GM18511 (cell line): ENCODE measurements around the gene NFKBIA.
A peak's percentile ranks its signal among the peaks of the same experiment; 100 is the strongest.
"Not testable (repeated sequence)": the region's sequence is repeated elsewhere in the genome, so short reads cannot be mapped to it uniquely, and the experiment has no call there.

Experiments
- ATAC-seq: cut with Tn5 transposase; IDR thresholded peaks from one replicate; pipeline ENCODE4 v1.9.1; 2021; ENCODE audit warnings: mild to moderate bottlenecking, moderate library complexity; ENCODE audit not compliant: unreplicated experiment

The NFKBIA gene

DNA sequence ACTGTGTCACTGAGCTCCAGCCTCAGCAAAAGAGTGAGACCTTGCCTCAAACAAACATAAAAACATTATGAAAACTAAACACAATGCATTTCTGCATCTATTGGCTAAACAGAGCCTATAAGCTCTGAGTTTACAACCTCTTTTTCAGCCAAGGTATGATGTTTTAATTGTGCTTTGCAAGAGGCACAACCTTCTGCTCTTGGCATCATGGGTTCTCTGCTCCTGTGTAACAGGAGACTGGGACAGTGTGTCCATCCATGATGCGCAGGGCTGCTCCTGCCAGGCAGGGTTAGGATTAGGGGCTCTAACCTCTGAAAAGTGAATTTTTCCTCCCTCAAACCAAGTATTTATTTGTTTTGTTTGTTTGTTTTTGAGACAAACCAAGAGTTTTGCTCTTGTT, 5.0 kb upstream of the NFKBIA start:
- no peak for ATAC-seq

- no peak for ATAC-seq
These were observed 3.5 kb upstream of the NFKBIA start for GRCh38 chr14:35408026-35408425.

DNA sequence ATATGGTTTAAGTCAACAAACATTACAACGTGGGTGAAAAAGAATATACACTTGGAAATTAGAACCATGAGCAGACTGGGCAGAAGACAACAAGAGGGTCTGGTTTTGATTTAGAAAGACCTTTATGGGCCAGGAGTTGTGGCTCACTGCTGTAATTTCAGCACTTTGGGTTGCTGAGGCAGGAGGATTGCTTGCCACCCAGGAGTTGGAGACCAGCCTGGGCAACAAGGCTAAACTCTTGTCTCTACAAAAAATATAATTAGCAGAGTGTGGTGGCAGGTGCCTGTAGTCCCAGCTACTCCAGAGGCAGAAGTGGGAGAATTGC, 2.7 kb upstream of the NFKBIA start:
- ATAC-seq: no peak

DNA sequence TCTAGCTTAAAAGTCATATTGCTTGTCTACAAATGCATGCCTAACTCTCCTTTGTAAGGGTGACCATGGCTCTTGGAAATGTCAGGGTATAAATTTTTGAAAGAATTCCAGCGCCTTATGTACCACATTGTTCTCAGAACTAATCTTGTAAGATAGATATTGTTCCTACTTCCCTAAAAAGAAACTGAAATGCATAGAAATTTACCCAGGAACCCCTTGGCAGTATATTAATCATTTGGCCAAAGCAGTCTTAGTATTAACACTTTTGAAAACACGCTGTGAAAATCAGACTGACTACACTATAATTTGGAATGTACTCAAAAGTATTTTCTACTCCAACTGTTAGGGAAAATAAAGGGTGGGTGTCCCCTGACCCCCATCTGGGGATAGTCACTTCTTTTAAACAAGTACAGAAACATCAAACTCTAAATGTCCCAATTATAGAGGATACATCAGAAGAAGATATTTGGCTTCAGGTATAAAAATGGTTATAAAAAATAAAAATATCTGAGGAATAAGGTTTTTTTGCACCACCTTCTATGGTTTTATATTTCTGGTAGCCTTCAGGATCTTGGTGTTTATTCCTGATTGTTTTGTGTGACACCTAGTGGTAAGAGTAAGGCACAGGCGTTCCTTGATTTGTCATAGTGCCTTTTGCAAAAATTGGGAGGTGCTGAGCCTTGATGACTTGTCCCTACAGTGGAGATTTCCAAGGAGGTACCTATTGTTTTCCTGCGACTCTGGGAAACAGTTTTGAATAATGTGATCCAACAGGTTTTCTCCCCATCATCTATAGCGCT, 2.2 kb upstream of the NFKBIA start:
- ATAC-seq: no peak

DNA sequence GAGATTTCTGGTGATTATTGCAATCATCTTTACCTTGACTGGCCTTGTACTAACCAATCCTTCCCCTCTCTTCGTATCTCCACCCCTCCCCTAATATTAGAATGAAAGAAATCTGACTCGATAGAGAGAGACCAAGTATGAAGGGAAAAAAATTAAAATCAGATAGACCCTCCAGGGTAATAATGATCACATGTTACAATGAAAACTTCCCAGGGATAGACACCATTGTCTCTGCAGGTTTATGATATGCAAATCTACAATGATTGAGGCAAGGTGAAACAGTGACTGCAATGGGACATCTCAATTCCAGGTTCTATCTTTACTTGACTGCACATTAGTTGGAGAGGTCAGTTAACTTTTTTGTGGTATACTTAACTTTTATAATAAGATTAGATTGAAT, 1.5 kb upstream of the NFKBIA start:
- ATAC-seq: no peak

DNA sequence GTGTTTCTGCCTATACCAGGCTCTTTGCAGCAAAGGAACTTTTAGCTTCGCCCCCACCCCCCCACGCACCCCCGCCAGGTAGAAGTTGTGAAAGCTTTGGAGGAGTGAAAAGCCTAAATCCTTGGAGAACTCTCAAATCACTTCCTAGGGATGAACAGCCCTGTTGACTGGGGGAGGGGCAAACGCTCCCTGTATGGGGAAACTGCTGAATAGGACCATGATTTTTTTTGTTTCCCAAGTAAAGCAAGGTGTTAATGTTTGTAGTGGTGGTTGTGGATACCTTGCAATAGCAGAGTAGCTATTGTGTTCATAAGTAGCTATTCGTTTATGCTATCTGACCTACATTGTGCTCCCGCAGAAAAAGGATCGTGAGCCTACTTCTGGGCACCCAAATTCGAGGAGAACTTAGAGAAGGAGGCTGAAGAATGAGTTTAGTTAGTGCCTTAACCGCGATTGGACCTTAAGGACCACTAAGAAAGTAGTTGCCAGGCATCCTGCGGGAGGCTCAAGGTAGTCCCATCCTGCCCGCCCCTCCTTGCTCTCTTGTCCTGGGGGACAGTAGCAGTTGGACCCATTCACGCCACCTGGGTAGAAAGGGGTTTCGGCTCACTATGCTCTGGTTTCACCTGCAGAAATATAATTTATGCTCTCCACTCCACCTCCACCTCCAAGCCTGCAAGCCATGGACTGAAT, 901 bp upstream of the NFKBIA start:
- ATAC-seq: no peak

GRCh38 chr14:35403603-35404448, 723 bp downstream of the NFKBIA start:
- peak; percentile 62 for ATAC-seq

- no peak for ATAC-seq
These were observed 1.4 kb downstream of the NFKBIA start for GRCh38 chr14:35403114-35403602.

- no peak for ATAC-seq
These were observed 2.0 kb downstream of the NFKBIA start for GRCh38 chr14:35402323-35403113.

GRCh38 chr14:35401422-35402265, 2.9 kb downstream of the NFKBIA start:
- ATAC-seq: no peak

DNA sequence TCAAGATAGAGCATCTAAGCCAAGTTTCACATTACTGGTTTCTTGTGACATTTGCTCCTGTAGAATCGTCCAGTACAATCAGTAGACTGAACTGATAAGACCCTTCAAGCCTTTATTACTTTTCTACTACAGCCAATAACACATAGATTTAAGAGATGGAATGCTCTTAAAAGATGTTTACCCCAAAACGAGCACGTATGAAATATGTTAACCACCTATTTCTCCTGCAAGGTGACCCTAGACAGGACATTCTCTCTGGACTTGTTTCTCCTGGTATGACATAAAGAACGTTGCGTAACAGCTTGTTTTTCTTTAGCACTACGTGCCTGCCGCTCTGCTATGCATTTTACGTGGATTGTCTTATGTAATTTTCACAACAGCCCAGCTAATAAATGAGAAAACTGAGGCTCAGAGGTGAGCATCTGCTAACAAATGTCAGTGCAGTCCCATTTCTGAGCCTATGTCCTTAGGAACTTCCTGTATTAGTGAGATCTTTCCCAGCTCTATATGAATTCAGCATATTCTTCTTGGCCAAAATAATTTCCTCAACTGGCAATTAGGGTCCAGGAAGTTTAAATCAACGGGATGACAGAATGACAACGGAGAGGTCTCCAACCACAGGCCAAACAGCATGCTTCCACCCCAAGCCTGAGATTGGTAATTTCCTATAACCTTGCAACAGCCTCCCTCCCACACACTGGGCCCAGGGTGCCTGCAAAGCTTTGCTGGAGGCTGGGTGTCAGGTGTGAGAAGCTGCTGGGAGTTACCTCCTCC, 3.7 kb downstream of the NFKBIA start:
- no peak for ATAC-seq

GRCh38 chr14:35399083-35399937, 5.2 kb downstream of the NFKBIA start:
- ATAC-seq: no peak

DNA sequence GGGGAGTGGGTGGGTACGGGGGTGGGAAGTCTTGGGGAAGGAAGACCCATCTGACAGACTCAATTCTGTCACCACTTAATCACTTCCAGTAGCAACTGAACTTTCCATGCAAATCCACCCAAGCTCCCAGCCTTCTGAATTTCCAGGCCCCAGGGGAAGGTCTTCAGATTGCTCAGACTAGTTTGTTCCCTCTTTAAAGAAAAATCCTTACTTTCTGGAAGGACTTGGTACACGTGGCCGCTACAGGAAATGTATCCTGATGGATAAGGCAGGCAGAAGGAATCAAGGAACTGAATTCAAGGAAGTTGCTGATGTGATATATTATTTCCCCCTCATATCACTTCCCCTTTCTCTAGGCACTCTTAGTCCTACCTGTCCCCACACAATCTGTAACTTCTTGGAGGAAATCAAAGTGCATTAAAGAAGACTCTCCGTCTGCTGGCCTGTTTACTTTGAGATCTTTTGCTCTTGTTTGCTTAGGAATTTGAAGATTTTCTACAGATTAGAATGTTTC, 6.4 kb downstream of the NFKBIA start:
- no peak for ATAC-seq

- not testable (repeated sequence) for ATAC-seq
These were observed 7.9 kb downstream of the NFKBIA start for GRCh38 chr14:35396610-35397009.

GRCh38 chr14:35395283-35395682, 9.3 kb downstream of the NFKBIA start:
- ATAC-seq: no peak

DNA sequence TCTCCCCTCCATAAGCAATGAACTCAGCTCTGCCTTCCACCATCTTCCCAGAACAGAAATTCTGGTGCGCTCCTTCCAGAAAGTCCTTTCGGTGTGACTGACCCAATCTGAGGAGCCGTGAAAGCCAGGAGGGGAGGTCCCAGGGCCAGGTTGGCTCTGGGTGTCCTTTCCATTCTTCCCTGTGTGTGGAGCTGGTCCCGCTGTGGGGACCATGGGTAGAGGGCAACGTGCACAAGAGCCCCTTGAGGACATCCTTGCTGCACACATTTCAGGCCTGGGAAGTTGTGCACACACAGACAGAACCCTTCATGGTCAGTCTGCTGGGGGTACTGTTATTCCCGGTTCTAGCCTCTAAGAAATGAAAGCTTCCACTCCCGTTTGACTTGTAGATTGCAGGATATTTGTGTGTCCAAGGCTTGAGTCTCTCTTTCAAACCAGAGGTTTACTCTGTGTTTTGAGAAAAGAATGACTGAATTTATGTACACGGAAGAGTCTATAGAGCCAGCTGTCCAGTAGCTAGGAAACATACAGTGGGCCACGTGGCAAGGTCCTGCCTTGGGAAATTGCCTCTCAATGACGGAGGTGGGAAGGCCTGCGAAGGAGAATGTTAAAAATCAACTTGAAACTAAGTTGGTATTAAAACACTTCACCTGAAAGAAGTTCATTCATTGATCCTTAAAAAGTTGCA, 10.1 kb downstream of the NFKBIA start:
- no peak for ATAC-seq

- ATAC-seq: no peak
These were observed 10.7 kb downstream of the NFKBIA start for GRCh38 chr14:35393826-35394225.
